GM19463 (cell line): ENCODE measurements around the gene TMF1.

Experiments used
- ATAC-seq: cut with Tn5 transposase; IDR thresholded peaks from one replicate; pipeline ENCODE4 v1.9.1; 2021; ENCODE audit warnings: mild to moderate bottlenecking, moderate library complexity; ENCODE audit not compliant: unreplicated experiment

Gene TMF1

DNA sequence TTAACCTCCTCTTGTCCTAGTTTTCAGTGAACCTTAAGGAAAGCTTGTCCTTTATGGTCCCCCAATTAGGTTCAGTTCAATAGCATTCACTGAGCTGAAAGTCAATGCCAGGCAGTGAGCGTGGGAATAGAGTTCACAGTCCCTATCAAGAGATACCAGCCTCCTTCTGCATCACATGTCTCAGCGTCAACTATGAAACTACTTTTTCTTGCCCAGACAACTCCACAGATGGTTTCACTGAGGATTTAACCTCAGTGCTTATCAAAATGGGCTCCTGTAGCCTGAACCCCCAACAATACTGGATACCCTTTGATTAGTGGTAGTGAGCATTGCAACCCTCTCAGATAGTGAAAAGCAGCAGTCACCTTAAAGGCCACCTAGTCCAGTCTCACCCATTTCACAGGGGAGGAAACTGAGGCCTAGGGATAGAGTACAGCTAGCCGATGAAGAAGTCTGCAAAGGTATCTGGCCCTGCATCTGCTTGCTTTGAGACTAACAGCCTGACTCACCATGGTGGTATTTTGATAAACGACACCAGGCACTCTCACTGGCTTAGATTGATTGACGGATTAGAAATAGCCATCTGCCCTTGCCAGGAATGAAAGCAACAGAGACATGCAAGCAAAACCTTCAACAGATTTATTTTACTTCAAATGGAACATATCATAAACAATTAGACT, 29.6 kb upstream of the TMF1 start:
- ATAC-seq: no peak

DNA sequence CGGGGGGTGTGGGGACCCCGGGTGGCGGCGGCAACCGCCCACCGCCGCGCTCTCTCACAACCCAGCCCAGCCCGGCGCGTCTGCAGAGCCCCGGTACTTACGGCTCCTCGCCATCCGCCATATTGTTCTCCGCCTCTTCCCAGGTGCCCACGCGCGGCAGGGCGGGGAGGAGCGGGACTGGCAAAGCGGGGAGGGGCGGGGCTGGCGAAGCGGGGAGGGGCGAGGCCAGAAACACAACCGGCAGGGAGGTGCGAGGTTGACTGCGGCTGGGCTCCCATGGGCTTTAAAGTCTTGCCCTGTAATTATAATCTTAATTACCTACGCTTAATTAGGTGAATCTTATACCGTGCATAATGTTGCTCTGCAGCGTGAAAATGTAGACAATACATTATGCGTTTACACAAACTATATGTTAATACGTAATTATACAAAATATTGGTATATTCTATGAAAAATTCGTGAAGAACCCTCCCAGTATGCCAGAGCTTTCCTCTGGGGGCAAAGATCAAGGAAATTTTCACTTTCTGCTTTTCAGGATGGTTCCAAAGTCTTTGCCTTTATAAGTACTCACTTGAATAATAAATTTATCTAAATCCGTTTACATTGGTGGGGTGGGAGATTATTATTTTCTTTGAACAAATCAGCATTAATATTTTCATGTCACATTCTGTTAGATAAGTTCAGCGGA, 28.2 kb upstream of the TMF1 start, which contains the start of gene UBA3:
Gene UBA3, minus strand, starts transcription at position 133 of the 688 bp plus-strand sequence. Its CDS starts 12 bp downstream, at position 121.
- peak; percentile 45 for ATAC-seq

DNA sequence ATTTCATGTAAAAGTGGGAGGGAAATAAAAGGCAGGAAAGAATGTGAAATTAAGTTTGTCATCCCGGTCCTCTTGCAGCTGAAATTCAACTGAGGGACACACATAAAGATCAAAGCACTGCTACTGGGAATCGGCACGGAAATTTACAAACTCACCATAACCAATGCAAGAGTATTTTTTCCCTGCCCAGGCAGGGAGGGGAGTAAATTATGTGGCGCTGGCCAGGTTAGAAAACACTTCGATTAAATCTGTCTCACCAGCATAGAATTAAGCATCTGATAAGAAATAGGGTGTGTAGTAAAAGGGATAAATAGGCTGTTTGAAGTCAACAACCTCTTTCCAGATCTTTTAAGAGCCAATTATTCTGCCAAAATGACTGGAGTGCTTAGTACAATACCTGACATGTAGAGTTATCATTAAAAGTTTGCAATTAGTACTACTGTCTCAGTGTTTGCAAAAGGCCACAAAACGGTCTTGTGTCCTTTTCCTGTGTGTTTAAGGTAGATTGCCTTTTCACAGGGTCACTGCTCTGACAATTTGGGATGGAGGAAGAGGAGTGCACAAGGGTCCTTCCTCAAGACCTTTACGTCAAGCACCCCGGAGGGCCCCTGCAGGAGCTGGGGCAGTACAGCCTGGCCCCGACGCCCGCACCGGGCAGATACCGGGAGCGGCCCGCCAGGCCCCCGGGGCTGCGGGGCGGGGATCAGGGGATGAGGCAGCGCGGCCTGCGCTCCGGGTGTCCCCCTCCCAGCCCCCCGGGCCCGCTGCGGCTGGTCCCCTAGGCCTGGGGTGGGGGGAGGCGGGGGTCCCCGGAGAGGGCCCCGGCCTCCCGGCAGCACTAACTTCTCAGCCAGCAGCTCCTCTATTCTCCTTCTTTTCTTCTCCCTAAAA, 27.4 kb upstream of the TMF1 start:
- ATAC-seq: peak; percentile 13

DNA sequence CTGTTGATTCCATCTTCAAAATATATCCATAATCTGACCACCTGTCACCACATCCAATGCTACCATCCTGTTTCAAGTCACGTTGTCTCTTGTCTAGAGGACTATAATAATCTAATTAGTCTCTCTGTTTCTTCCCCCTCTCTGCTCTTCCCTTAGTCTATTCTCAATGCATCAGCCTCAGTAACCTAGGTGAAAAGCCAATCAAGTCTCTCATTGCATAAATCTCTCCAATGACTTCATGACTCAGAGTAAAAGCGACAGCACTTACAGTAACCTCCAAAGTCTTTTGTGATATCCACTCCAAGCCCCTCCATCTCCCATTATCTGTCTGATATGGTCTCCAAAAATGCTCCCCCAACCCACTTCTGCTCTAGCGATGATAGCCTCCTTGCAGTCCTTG, 20.8 kb upstream of the TMF1 start:
- ATAC-seq: no peak

- ATAC-seq: no peak
These were observed 14.0 kb upstream of the TMF1 start for GRCh38 chr3:69066121-69066520.

- no peak for ATAC-seq
These were observed 13.3 kb upstream of the TMF1 start for GRCh38 chr3:69065318-69065964.

DNA sequence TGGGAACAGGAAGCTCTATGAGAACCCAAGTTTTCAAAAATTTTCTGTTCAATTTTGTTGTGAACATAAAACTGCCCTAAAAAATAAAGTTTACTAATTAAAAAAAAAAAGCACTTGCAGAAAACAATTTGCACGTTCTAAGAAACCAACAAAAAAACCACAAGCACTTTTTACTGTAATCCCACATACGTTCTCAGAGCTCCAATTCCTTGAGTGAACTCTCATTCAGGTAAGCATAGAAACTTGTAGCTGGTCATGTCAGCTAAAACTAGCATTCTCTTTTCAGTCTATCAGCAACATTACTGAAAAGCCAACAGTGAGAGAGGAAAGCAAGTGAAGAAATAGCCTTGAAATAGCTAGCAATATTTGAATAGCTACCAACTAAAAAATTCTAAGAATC, 11.5 kb upstream of the TMF1 start:
- no peak for ATAC-seq

GRCh38 chr3:69059688-69060087, 7.6 kb upstream of the TMF1 start:
- no peak for ATAC-seq

DNA sequence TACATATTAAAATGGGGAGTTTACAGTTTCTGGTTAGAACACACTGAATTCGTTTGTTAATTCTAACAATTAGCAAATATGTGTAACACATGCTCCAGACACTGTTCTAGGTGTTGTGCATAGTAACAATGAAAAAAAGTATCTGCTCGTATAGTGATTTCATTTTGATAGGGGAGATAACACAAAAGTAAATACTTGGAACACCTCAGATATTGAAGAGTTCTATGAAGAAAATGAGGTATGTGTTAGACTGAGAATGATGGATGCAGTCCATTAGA, 6.8 kb upstream of the TMF1 start:
- ATAC-seq: no peak

DNA sequence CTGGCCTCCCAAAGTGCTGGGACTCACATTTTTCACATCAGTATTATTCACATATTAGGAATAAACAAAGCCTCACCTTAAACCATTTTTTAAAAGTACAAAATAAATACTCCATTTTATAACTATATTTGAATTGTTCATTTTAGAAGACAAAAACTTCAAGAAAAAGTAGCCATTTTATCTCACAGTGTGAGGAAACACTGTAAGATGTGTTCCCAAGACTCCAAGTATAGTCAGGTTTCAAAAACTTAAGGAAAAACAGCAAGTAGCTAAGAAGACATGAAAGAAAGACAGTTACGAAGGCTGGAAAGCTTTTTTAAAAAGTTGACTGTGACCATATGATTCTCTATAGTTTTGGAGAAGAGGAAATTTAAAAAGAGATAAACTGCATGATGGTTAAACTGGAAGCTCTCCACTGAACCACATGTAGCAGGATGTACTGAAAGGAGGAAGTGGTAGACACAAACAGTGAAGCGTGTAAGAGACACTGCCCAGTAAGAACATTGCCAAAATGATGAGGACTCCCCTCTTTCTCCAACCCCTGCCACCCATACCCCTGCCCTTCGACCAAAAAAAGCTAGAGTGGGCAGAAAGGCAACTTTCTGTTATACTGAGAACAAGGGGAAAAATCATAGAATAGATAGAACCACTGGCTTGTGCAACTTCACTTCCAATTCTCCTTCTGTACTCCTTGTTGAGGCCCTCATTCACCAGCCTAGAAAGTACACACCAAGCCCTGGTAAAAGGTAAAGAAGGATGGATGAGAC, 6.2 kb upstream of the TMF1 start:
- ATAC-seq: peak; percentile 98

GRCh38 chr3:69052472-69052898, 352 bp upstream of the TMF1 start:
- no peak for ATAC-seq

DNA sequence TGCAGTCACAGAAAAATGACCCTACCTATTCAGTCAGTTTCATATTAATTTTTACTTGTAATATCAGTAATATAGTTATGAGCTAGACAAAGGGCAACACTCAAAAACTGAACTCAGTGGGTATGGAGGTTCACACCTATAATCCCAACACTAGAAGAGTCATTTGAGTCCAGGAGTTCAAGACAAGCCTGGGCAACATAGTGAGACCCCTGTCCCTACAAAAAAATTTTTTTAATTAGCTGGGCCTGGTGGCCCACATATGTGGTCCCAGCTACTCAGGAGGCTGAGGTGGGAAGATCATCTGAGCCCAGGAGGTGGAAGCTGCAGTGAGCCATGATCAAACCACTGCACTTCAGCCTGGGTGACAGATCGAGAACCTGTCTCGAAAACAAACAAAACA, 3.1 kb downstream of the TMF1 start:
- no peak for ATAC-seq

DNA sequence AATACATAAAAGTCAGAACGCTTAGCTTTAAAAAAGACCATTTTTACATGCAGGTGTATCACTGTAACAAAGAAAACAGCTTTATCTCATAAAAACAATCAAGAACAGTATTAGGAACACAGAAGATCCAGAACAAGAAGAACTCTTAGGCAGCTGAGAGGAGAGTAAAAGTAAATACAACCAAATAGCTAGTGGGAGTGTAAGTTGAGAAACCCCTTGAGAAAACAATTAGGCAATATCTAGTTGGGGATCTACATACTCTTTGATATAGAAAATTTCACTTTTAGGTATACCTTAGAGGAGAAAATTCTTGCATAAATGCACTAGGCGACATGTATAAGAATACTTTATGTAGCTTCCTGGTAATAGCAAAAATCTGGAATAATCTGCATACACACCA, 7.5 kb downstream of the TMF1 start:
- ATAC-seq: no peak

- no peak for ATAC-seq
These were observed 18.7 kb downstream of the TMF1 start for GRCh38 chr3:69033470-69033869.

- no peak for ATAC-seq
These were observed 19.4 kb downstream of the TMF1 start for GRCh38 chr3:69032737-69033136.

- no peak for ATAC-seq
These were observed 20.0 kb downstream of the TMF1 start for GRCh38 chr3:69032142-69032541.

GRCh38 chr3:69031635-69032034, 20.5 kb downstream of the TMF1 start:
- ATAC-seq: no peak

DNA sequence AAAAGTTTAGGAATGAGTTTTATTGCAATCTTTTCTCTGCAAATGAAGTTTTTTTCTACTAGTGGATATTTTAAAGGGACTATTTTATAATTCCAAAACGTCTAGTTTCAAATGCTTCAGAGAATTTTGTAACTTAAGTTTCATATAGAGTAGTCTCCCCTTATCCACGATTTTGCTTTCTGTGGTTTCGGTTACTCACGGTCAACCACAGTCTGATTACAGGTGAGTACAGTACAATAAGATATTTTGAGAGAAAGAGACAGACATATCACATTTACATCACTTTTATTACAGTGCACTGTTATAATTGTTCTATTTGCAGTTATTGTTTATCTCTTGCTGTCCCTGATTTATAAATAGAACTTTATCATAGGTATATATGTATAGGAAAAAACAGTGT, 31.3 kb downstream of the TMF1 start:
- no peak for ATAC-seq

DNA sequence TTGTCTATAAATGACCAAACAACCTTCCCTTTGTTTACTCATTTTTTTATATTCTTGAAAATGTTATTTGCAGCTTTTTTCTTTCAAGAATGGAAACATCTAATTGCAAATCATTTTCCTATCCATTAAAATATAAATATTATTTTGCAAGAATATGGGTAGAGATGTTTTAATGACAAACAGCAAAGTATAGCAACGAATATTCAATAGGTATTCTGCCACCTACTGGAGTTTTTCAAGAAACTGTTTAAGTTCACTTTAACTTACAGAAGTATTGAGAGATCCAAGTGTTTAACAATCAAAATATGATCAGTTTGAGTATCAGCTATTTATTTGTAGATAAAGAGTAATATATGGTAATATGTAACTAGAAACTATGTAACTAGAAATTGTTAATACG, 31.7 kb downstream of the TMF1 start:
- ATAC-seq: no peak

- ATAC-seq: no peak
These were observed 35.2 kb downstream of the TMF1 start for GRCh38 chr3:69016901-69017300.

- no peak for ATAC-seq
These were observed 36.0 kb downstream of the TMF1 start for GRCh38 chr3:69016102-69016501.
